Measurements from ENCODE around the gene SLC35B4. TPM values are rescaled to one million over a fixed set of nuclear protein-coding genes. Genes with fewer than 3 reads are reported as not detected.

Gene SLC35B4
- total RNA-seq, 1 experiment from 2014 or later: 20.0 TPM

- no peak for DNase-seq (ENCODE audit: extremely low read depth, low read depth)
These were observed 16.2 kb upstream of the SLC35B4 start for GRCh38 chr7:134332892-134333291.

GRCh38 chr7:134331393-134331792 lies 14.7 kb upstream of the SLC35B4 start:
- no peak for DNase-seq (ENCODE audit: extremely low read depth, low read depth)

GRCh38 chr7:134330974-134331373 lies 14.2 kb upstream of the SLC35B4 start:
- no peak for DNase-seq (ENCODE audit: extremely low read depth, low read depth)

- no peak for DNase-seq (ENCODE audit: extremely low read depth, low read depth)
These were observed 13.1 kb upstream of the SLC35B4 start for GRCh38 chr7:134329614-134330346.

- no peak for DNase-seq (ENCODE audit: extremely low read depth, low read depth)
These were observed 12.2 kb upstream of the SLC35B4 start for GRCh38 chr7:134328900-134329299.

GRCh38 chr7:134327896-134328295 lies 11.2 kb upstream of the SLC35B4 start:
- peak; percentile 35 for DNase-seq (ENCODE audit: extremely low read depth, low read depth)

- DNase-seq (ENCODE audit: extremely low read depth, low read depth): no peak
These were observed 7.4 kb upstream of the SLC35B4 start for GRCh38 chr7:134324107-134324506.

GRCh38 chr7:134320201-134320600 lies 3.5 kb upstream of the SLC35B4 start:
- DNase-seq (ENCODE audit: extremely low read depth, low read depth): no peak

GRCh38 chr7:134318443-134318842 lies 1.7 kb upstream of the SLC35B4 start:
- DNase-seq (ENCODE audit: extremely low read depth, low read depth): no peak

- DNase-seq (ENCODE audit: extremely low read depth, low read depth): no peak
These were observed 704 bp upstream of the SLC35B4 start for GRCh38 chr7:134317434-134317833.

- peak; percentile 11 for DNase-seq (ENCODE audit: extremely low read depth, low read depth)
These were observed 821 bp downstream of the SLC35B4 start for GRCh38 chr7:134315679-134316538.

- DNase-seq (ENCODE audit: extremely low read depth, low read depth): no peak
These were observed 3.2 kb downstream of the SLC35B4 start for GRCh38 chr7:134313543-134313942.

GRCh38 chr7:134312717-134313116 lies 4.0 kb downstream of the SLC35B4 start:
- no peak for DNase-seq (ENCODE audit: extremely low read depth, low read depth)

GRCh38 chr7:134311807-134312206 lies 4.9 kb downstream of the SLC35B4 start:
- no peak for DNase-seq (ENCODE audit: extremely low read depth, low read depth)

- no peak for DNase-seq (ENCODE audit: extremely low read depth, low read depth)
These were observed 8.2 kb downstream of the SLC35B4 start for GRCh38 chr7:134308548-134308947.

- DNase-seq (ENCODE audit: extremely low read depth, low read depth): no peak
These were observed 9.4 kb downstream of the SLC35B4 start for GRCh38 chr7:134307320-134307719.

- no peak for DNase-seq (ENCODE audit: extremely low read depth, low read depth)
These were observed 14.6 kb downstream of the SLC35B4 start for GRCh38 chr7:134302120-134302519.

- no peak for DNase-seq (ENCODE audit: extremely low read depth, low read depth)
These were observed 15.1 kb downstream of the SLC35B4 start for GRCh38 chr7:134301592-134301991.

- no peak for DNase-seq (ENCODE audit: extremely low read depth, low read depth)
These were observed 15.7 kb downstream of the SLC35B4 start for GRCh38 chr7:134300988-134301387.

- no peak for DNase-seq (ENCODE audit: extremely low read depth, low read depth)
These were observed 17.6 kb downstream of the SLC35B4 start for GRCh38 chr7:134298902-134299683.

- no peak for DNase-seq (ENCODE audit: extremely low read depth, low read depth)
These were observed 19.2 kb downstream of the SLC35B4 start for GRCh38 chr7:134297489-134297888.
